ENCODE results near the gene MYO5A.
"Not testable (repeated sequence)": the region's sequence is repeated elsewhere in the genome, so short reads cannot be mapped to it uniquely, and the experiment has no call there.

DNA sequence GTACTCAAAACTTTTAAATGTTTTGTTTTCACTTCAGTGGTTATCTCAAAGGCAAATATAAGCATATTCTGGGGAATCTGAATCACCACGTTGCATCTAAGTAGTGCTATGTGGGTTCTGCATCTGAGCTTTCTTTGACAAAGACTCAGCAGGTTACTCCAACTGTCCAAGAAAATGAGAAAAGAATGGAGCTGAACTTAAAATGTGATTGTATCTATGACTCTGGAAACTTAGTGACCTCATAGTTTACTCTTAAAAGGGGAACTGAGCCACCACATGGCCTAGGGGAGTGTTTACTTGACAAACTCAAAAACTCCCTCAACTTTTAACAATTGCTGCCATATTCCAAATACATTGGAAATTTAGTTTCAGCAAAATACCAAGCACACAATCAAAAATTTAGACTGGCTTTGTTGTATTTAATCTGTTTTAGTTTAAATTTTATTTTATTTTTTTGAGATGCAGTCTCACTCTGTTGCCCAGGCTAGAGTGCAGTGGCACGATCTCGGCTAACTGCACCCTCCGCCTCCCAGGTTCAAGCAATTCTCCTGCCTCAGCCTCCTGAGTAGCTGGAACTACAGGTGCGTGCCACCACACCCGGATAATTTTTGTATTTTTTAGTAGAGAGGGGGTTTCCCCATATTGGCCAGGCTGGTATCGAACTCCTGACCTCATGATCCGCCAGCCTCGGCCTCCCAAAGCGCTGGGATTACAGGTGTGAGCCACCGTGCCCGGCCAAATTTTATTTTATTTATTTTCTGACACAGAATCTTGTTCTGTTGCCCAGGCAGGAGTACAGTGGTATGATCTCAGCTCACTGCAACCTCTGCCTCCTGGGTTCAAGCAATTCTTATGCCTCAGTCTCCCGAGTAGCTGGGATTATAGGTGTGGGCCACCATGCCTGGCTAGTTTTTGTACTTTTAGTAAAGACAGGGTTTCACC, 37.0 kb upstream of the MYO5A start:
- TF ChIP-seq, protein P1, sequence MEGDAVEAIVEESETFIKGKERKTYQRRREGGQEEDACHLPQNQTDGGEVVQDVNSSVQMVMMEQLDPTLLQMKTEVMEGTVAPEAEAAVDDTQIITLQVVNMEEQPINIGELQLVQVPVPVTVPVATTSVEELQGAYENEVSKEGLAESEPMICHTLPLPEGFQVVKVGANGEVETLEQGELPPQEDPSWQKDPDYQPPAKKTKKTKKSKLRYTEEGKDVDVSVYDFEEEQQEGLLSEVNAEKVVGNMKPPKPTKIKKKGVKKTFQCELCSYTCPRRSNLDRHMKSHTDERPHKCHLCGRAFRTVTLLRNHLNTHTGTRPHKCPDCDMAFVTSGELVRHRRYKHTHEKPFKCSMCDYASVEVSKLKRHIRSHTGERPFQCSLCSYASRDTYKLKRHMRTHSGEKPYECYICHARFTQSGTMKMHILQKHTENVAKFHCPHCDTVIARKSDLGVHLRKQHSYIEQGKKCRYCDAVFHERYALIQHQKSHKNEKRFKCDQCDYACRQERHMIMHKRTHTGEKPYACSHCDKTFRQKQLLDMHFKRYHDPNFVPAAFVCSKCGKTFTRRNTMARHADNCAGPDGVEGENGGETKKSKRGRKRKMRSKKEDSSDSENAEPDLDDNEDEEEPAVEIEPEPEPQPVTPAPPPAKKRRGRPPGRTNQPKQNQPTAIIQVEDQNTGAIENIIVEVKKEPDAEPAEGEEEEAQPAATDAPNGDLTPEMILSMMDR (IDR thresholded peaks at IDR 0.05; ENCODE audit: low read length): not testable (repeated sequence)
- TF ChIP-seq EZH2phosphoT487 (IDR thresholded peaks at IDR 0.05; ENCODE audit: low read length): not testable (repeated sequence)

Data from MM.1S (cell line).